HepG2 (cell line): Measurements from ENCODE around the gene GIMD1. TPM values are rescaled to one million over a fixed set of nuclear protein-coding genes. Genes with fewer than 3 reads are reported as not detected.

Experiments used
- ATAC-seq: fragments of 200-7000 bp; cut with Tn5 transposase; 3 replicates; pipeline ENCODE4 v1.9.1; 2020; ENCODE audit warnings: mild to moderate bottlenecking, moderate library complexity
- BruUV-seq: library from RNA; stranded (reverse); fragments of 400-500 nt; replicated peaks from 2 replicates; lab custom pipeline; 2021; lab: Mats Ljungman, UMichigan
- CTCF ChIA-PET: fragments of 300-600 bp; formaldehyde crosslinking; extraction: SDS; loops from one replicate; lab custom pipeline; 2021; ENCODE audit warnings: low total read pairs, inconsistent platforms, low intra/inter-chr PET ratio; lab: Yijun Ruan, JAX
- POLR2A ChIA-PET: fragments of 350-600 bp; sonication (Branson Sonifier 250); formaldehyde crosslinking; loops from one replicate; lab custom pipeline; 2020; ENCODE audit warnings: antibody characterized with exemption, inconsistent platforms; lab: Yijun Ruan, JAX
- DNase-seq: peaks from one replicate; pipeline ENCODE4 v3.0.0-alpha.2; 2015; ENCODE audit warnings: low spot score
- FAIRE-seq: peaks from 3 replicates; lab custom pipeline; 2011; peaks lifted over from hg19 to GRCh38; lab: Jason Lieb, UNC
- H2AFZ ChIP-seq: one replicate; pipeline ENCODE4 v1.6.1; 2011; ENCODE audit warnings: low read length, inconsistent platforms
- H3K27ac ChIP-seq: fragments of 300-600 bp; 3 replicates; pipeline ENCODE4 v1.8.0; 2011; ENCODE audit warnings: mixed run types, mild to moderate bottlenecking, mixed read lengths, low read length, inconsistent platforms; ENCODE audit not compliant: insufficient read depth; ENCODE audit errors: extremely low read length
- H3K27me3 ChIP-seq, 2 experiments: fragments of 200-600 bp in 1 of 2; 2 replicates in 1 of 2; 3 replicates in 1 of 2; pipeline versions ENCODE4 v1.6.0 to v1.8.0; 2011; ENCODE audit warnings: low read length in 2 of 2, mild to moderate bottlenecking in 2 of 2, moderate library complexity in 2 of 2, inconsistent platforms in 1 of 2; ENCODE audit not compliant: insufficient read depth in 2 of 2, control insufficient read depth in 1 of 2
- H3K36me3 ChIP-seq, 2 experiments: fragments of 200-600 bp in 1 of 2; replicated peaks in 1 of 2; 2 replicates in 1 of 2; 3 replicates in 1 of 2; pipeline versions ENCODE4 v1.5.1 to v1.8.0; 2011; ENCODE audit warnings: low read length in 2 of 2, inconsistent platforms in 1 of 2; ENCODE audit not compliant: insufficient read depth in 2 of 2, control insufficient read depth in 1 of 2
- H3K4me1 ChIP-seq: 2 replicates; pipeline ENCODE4 v1.5.1; 2012; ENCODE audit warnings: low read length, inconsistent platforms; ENCODE audit not compliant: insufficient read depth
- H3K4me2 ChIP-seq: 2 replicates; pipeline ENCODE4 v1.6.0; 2011; ENCODE audit warnings: low read depth, low read length, inconsistent platforms
- H3K4me3 ChIP-seq, 3 experiments: fragments of 200-600 bp in 1 of 3; sonication (generic), shearing (Covaris generic) in 1 of 3; replicated peaks in 1 of 3; 2 replicates each; pipeline ENCODE4 v1.5.1; 2011 to 2016; ENCODE audit warnings: low read length in 3 of 3, inconsistent platforms in 2 of 3, low read depth in 2 of 3, mild to moderate bottlenecking in 2 of 3, control low read depth in 1 of 3, mixed read lengths in 1 of 3; ENCODE audit not compliant: insufficient read depth in 1 of 3
- H3K79me2 ChIP-seq: one replicate; pipeline ENCODE4 v1.6.1; 2011; ENCODE audit warnings: low read length, inconsistent platforms; ENCODE audit not compliant: insufficient read depth
- H3K9ac ChIP-seq: 2 replicates; pipeline ENCODE4 v1.6.0; 2011; ENCODE audit warnings: mild to moderate bottlenecking, low read depth, low read length, inconsistent platforms; ENCODE audit not compliant: insufficient read depth
- H3K9me3 ChIP-seq: 2 replicates; pipeline ENCODE4 v1.5.1; 2012; ENCODE audit warnings: mild to moderate bottlenecking, low read length
- H4K20me1 ChIP-seq: 2 replicates; pipeline ENCODE4 v1.6.0; 2011; ENCODE audit warnings: inconsistent platforms, mild to moderate bottlenecking, low read length, moderate library complexity; ENCODE audit not compliant: insufficient read depth
- BORCS8-MEF2B ChIP-seq: sonication (generic); formaldehyde crosslinking; IDR thresholded peaks from 2 replicates; pipeline ENCODE4 v1.8.0; 2022; ENCODE audit warnings: mild to moderate bottlenecking, missing genetic modification reagents
- CREB1 ChIP-seq, 2 experiments: fragments of 450-650 bp in 1 of 2; IDR thresholded peaks; 2 replicates each; pipeline ENCODE4 v1.6.1; 2016 to 2017; ENCODE audit warnings: control low read depth in 1 of 2, mild to moderate bottlenecking in 1 of 2, missing compliant biosample characterization in 1 of 2, missing genetic modification characterization in 1 of 2
- KAT7 ChIP-seq: IDR thresholded peaks from 2 replicates; pipeline ENCODE4 v1.6.1; 2018; ENCODE audit warnings: borderline replicate concordance, missing compliant biosample characterization
- PCBP1 ChIP-seq: fragments of 200-400 bp; formaldehyde crosslinking; IDR thresholded peaks from 2 replicates; pipeline ENCODE4 v1.6.1; 2017; ENCODE audit warnings: mild to moderate bottlenecking, low read depth, low read length, borderline replicate concordance
- POLR2AphosphoS5 ChIP-seq: IDR thresholded peaks from 2 replicates; pipeline ENCODE4 v1.6.1; 2012; ENCODE audit warnings: low read depth, low read length
- RAD51 ChIP-seq: fragments of 450-650 bp; IDR thresholded peaks from 2 replicates; pipeline ENCODE4 v1.6.1; 2016; ENCODE audit warnings: borderline replicate concordance
- SIX1 ChIP-seq: sonication (generic); formaldehyde crosslinking; IDR thresholded peaks from 2 replicates; pipeline ENCODE4 v1.4.0; 2020; ENCODE audit warnings: missing genetic modification reagents, borderline replicate concordance
- SKI ChIP-seq: fragments of 450-650 bp; IDR thresholded peaks from one replicate; pipeline ENCODE4 v1.6.1; 2018; ENCODE audit warnings: mild to moderate bottlenecking; ENCODE audit not compliant: partially characterized antibody
- TAF15 ChIP-seq: fragments of 200-400 bp; formaldehyde crosslinking; IDR thresholded peaks from one replicate; pipeline ENCODE4 v1.6.1; 2018; ENCODE audit warnings: mild to moderate bottlenecking, low read depth, low read length; ENCODE audit not compliant: poor library complexity, severe bottlenecking
- ZC3H13 ChIP-seq: sonication (generic); formaldehyde crosslinking; IDR thresholded peaks from 2 replicates; pipeline ENCODE4 v1.8.1; 2023; ENCODE audit warnings: mild to moderate bottlenecking, missing genetic modification reagents, moderate library complexity
- ZNF224 ChIP-seq: sonication (generic); formaldehyde crosslinking; IDR thresholded peaks from 2 replicates; pipeline ENCODE4 v1.5.0; 2020; ENCODE audit warnings: mild to moderate bottlenecking, missing genetic modification reagents
- ZNF292 ChIP-seq: sonication (generic); formaldehyde crosslinking; IDR thresholded peaks from 2 replicates; pipeline ENCODE4 v1.8.1; 2022; ENCODE audit warnings: mild to moderate bottlenecking, low read depth, missing genetic modification reagents, borderline replicate concordance
- ZNF546 ChIP-seq: sonication (generic); formaldehyde crosslinking; conservative IDR thresholded peaks from 2 replicates; pipeline ENCODE4 v1.8.1; 2023; ENCODE audit warnings: mild to moderate bottlenecking, missing genetic modification reagents
- ZNF652 ChIP-seq: IDR thresholded peaks from 2 replicates; pipeline ENCODE4 v1.6.1; 2016; ENCODE audit warnings: low read depth, borderline replicate concordance
- ZNF768 ChIP-seq: sonication (generic); formaldehyde crosslinking; IDR thresholded peaks from 2 replicates; pipeline ENCODE4 v1.4.0; 2020; ENCODE audit warnings: missing genetic modification reagents
- WGBS: methylation state at CpG from one replicate; pipeline ENCODE4 v1.1.6; 2017; ENCODE audit warnings: low lambda C conversion rate; 5-methylcytosine and 5-hydroxymethylcytosine counted together
- in situ Hi-C: cut with HindIII; loops from 2 replicates; pipeline ENCODE4 v1.10.0; 2017; ENCODE audit warnings: low pct_unique_long_range_greater_than_20kb; ENCODE audit not compliant: extremely low pct_ligation_motif_present
- intact Hi-C: fragments of 100-400 bp; cut with micrococcal nuclease; formaldehyde crosslinking; loops from one replicate; pipeline ENCODE4 v1.10.0; 2022; ENCODE audit not compliant: unreplicated experiment
- polyA plus RNA-seq, 8 experiments: library from polyadenylated mRNA; depleted of rRNA in 3 of 8; stranded (reverse) in 7 of 8; unstranded in 1 of 8; fragments of >200 nt; fragmentation: Illumina TruSeq in 4 of 8; extraction: Trizol in 4 of 8; gene quantifications; 2 replicates each; pipeline versions ENCODE4 v1.2.1 to v1.2.3, GENCODE V29; 2011 to 2016; ENCODE audit warnings: low read depth in 4 of 8, missing spikeins in 1 of 8, mixed read lengths in 1 of 8; ENCODE audit not compliant: insufficient read depth in 1 of 8
- total RNA-seq, 5 experiments: library from RNA; depleted of rRNA; stranded (reverse); fragments of >200 nt; fragmentation: Illumina TruSeq; extraction: Trizol; gene quantifications; 2 replicates each; pipeline ENCODE4 v1.2.3, GENCODE V29; 2016; ENCODE audit warnings: low read depth in 1 of 5
- TF ChIP-seq, protein P1 (sequence below): sonication (generic); formaldehyde crosslinking; IDR thresholded peaks from 2 replicates; pipeline ENCODE4 v1.9.0; 2021; ENCODE audit warnings: missing genetic modification reagents, mild to moderate bottlenecking, borderline replicate concordance
- TF ChIP-seq, protein P2 (sequence below): sonication (generic); formaldehyde crosslinking; IDR thresholded peaks from 2 replicates; pipeline ENCODE4 v1.4.0; 2020; ENCODE audit warnings: low read depth, missing genetic modification reagents

Gene GIMD1
- total and polyA plus RNA-seq, 2 of the 13 experiments (the other 11 are each of a cell fraction or from before 2014, with no cell fraction given), result not detected

DNA sequence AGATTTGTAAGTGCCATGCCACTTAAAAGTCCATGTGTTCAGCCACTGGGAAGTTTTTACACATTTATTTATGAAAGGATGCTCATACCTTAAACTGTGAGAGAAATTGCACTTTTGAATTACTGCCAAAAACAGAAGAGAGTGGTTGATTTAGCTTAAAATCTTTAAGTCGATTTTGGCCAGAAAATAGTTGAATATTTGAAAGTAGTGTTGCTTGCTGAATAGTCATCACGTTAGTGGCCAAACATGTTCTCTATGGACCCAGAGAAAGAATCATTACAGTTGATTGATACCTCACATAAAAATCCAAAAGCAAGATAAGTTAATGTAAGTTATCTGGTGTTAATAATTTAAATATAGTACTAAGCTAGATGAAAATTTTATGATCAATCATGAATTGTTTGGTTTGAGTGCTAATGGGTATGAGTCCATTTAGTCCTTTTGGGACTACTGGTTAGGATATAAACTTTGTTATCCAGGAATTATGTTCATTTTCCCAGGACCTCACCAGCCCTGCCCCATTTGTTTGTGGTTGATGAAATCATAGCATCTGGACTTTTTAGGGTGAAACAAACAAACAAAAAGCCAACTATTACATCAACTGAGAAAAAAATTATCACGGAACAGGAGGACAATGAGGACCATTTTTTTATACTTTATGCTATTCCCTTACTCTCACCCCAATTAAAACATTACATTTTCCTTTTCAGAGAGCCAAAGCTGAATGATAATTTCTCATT is 6.3 kb downstream of the GIMD1 start:
- FAIRE-seq (no peak), ATAC-seq (no peak), DNase-seq (no peak)
- no peak overlapping the region for H3K4me2 ChIP-seq
- H3K27ac ChIP-seq, result no peak overlapping the region
- H3K27me3 ChIP-seq, result no peaks in the 10 kb centered on the region
- no peak overlapping the region for H3K9ac ChIP-seq
- in situ Hi-C loops (loop anchor here (25.0 kb wide), 1 partner anchor 450 kb away; no protein-coding TSS in a partner anchor), intact Hi-C loops (no loop called here)
- ChIA-PET CTCF (no interaction called here), POLR2A (no interaction called here)
- TF ChIP-seq ZNF546 (CRISPR knock-in tag) (no peak), ZNF652 (CRISPR knock-in tag) (no peak), SIX1 (no peak), ZNF224 (CRISPR knock-in tag) (no peak), POLR2AphosphoS5 (no peak), CREB1 (IDR thresholded peaks at IDR 0.05) (no peak), CREB1 (CRISPR knock-in tag; IDR thresholded peaks at IDR 0.05) (no peak), ZC3H13 (CRISPR knock-in tag) (no peak), RAD51 (no peak), KAT7 (CRISPR knock-in tag) (no peak), ZNF768 (CRISPR knock-in tag) (no peak), ZNF292 (CRISPR knock-in tag) (no peak), BORCS8-MEF2B (no peak), SKI (no peak), TAF15 (no peak), PCBP1 (no peak)
- TF ChIP-seq, protein P1, sequence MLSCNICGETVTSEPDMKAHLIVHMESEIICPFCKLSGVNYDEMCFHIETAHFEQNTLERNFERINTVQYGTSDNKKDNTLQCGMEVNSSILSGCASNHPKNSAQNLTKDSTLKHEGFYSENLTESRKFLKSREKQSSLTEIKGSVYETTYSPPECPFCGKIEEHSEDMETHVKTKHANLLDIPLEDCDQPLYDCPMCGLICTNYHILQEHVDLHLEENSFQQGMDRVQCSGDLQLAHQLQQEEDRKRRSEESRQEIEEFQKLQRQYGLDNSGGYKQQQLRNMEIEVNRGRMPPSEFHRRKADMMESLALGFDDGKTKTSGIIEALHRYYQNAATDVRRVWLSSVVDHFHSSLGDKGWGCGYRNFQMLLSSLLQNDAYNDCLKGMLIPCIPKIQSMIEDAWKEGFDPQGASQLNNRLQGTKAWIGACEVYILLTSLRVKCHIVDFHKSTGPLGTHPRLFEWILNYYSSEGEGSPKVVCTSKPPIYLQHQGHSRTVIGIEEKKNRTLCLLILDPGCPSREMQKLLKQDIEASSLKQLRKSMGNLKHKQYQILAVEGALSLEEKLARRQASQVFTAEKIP (CRISPR knock-in tag), result no peak
- TF ChIP-seq, protein P2, sequence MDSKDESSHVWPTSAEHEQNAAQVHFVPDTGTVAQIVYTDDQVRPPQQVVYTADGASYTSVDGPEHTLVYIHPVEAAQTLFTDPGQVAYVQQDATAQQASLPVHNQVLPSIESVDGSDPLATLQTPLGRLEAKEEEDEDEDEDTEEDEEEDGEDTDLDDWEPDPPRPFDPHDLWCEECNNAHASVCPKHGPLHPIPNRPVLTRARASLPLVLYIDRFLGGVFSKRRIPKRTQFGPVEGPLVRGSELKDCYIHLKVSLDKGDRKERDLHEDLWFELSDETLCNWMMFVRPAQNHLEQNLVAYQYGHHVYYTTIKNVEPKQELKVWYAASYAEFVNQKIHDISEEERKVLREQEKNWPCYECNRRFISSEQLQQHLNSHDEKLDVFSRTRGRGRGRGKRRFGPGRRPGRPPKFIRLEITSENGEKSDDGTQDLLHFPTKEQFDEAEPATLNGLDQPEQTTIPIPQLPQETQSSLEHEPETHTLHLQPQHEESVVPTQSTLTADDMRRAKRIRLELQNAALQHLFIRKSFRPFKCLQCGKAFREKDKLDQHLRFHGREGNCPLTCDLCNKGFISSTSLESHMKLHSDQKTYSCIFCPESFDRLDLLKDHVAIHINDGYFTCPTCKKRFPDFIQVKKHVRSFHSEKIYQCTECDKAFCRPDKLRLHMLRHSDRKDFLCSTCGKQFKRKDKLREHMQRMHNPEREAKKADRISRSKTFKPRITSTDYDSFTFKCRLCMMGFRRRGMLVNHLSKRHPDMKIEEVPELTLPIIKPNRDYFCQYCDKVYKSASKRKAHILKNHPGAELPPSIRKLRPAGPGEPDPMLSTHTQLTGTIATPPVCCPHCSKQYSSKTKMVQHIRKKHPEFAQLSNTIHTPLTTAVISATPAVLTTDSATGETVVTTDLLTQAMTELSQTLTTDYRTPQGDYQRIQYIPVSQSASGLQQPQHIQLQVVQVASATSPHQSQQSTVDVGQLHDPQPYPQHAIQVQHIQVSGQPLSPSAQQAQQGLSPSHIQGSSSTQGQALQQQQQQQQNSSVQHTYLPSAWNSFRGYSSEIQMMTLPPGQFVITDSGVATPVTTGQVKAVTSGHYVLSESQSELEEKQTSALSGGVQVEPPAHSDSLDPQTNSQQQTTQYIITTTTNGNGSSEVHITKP (CRISPR knock-in tag), result no peak
- H3K36me3 ChIP-seq, result no peaks in the 10 kb centered on the region
- no peaks in the 10 kb centered on the region for H4K20me1 ChIP-seq
- WGBS, result 75% methylated on average over 3 of the region's 3 CpGs
- H3K9me3 ChIP-seq, result no peaks in the 10 kb centered on the region
- H3K4me1 ChIP-seq, result peaks cover 19% of the 10 kb centered on the region
- H3K79me2 ChIP-seq, result no peaks in the 10 kb centered on the region
- no peak overlapping the region for H2AFZ ChIP-seq
- no peak overlapping the region for H3K4me3 ChIP-seq
- BruUV-seq, result no TSS peak
